GM12892 (cell line): ENCODE measurements around the gene DNAJC3.

Experiments used
- POLR2A ChIP-seq: IDR thresholded peaks from 2 replicates; pipeline ENCODE4 v1.6.1; 2011; ENCODE audit warnings: low read depth, low read length, control low read depth
- POLR2AphosphoS5 ChIP-seq: IDR thresholded peaks from 2 replicates; pipeline ENCODE4 v1.6.1; 2011; ENCODE audit warnings: low read depth, low read length, control low read depth
- TAF1 ChIP-seq: IDR thresholded peaks from 2 replicates; pipeline ENCODE4 v1.6.1; 2011; ENCODE audit warnings: low read depth, mild to moderate bottlenecking, control low read depth, low read length, borderline replicate concordance

GRCh38 chr13:95783747-95784146 lies 106.8 kb downstream of the DNAJC3 start:
- TF ChIP-seq POLR2A (no peak), POLR2AphosphoS5 (no peak), TAF1 (no peak)
